ENCODE results near the gene HILPDA. TPM values are rescaled to one million over a fixed set of nuclear protein-coding genes. Genes with fewer than 3 reads are reported as not detected.
A peak's percentile ranks its signal among the peaks of the same experiment; 100 is the strongest.

Gene HILPDA
- total RNA-seq, 1 donor from 2014 or later = 8.9 TPM

DNA sequence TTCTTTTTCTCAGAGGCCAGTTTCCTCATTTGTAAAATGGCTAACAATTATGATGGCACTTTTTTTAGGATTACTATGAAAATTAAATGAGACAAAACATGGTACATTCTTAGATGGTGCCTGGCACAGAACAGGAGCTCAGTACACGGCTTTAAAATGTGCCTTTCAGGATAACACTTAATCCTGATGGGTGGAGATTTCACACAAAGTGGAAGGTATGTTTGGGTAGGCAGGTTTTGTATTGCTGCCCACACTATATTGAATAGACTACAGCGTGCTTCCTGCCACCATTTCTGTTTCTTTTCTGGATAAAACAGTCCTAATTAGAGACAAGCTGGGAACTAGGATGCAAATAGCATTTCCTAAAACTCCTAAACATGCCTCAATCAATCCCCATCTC, 23.9 kb upstream of the HILPDA start:
- no peak for DNase-seq
- intact Hi-C loops (cut with DNase I) = no loop called here
- no peak for ATAC-seq

DNA sequence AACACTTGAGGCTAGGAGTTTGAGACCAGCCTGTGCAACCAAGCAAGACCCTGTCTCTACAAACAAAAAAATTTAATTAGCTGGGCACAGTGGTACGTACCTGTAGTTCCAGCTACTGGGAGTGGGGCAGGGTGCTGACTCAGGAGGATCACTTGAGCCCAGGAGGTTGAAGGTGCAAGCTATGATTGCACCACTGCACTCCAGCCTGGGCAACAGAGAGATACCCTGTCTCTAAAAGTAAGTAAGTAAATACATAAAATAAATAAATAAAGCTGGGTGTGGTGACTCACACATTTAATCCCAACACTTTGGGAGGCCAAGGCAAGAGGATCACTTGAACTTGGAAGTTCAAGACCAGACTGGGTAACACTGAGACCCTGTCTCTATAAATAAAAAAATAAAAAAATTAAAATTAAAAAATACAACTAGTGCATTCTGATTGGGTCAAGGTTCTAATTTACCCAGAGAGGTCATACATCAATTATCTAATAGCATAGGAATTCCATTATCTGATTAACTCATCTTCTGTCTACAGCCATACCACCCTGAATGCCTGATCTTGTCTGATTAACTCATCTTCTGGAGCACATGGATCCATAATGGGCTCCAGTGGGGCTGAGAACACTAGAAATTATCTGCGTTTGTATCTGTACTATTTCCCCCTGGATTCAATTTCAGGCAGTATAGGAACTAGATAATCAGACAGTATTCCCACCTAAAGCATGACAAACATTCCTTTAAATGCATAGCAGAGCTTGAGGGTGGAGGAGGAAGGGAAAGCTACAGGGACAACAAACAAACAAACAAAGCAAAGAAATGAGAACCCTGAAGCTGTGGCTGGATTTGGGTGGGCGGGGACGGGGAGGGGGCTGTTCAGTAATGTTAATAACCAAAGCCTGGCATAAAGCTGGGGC, 21.0 kb upstream of the HILPDA start:
- H3K4me3 ChIP-seq = no peak overlapping the region
- ATAC-seq (peak; percentile 19), DNase-seq (no peak)
- intact Hi-C loops (cut with DNase I) = no loop called here
- TF ChIP-seq, protein P1, sequence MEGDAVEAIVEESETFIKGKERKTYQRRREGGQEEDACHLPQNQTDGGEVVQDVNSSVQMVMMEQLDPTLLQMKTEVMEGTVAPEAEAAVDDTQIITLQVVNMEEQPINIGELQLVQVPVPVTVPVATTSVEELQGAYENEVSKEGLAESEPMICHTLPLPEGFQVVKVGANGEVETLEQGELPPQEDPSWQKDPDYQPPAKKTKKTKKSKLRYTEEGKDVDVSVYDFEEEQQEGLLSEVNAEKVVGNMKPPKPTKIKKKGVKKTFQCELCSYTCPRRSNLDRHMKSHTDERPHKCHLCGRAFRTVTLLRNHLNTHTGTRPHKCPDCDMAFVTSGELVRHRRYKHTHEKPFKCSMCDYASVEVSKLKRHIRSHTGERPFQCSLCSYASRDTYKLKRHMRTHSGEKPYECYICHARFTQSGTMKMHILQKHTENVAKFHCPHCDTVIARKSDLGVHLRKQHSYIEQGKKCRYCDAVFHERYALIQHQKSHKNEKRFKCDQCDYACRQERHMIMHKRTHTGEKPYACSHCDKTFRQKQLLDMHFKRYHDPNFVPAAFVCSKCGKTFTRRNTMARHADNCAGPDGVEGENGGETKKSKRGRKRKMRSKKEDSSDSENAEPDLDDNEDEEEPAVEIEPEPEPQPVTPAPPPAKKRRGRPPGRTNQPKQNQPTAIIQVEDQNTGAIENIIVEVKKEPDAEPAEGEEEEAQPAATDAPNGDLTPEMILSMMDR (IDR thresholded peaks at IDR 0.05) = no peak
- no peaks in the 10 kb centered on the region for H3K27me3 ChIP-seq
- H3K4me1 ChIP-seq = no peaks in the 10 kb centered on the region
- no peaks in the 10 kb centered on the region for H3K9me3 ChIP-seq
- no peak overlapping the region for H3K27ac ChIP-seq
- no peaks in the 10 kb centered on the region for H3K36me3 ChIP-seq

More for the DNA sequence above, 23.9 kb upstream of the HILPDA start:
- Histone ChIP-seq H3K9me3 (no peaks in the 10 kb centered on the region), H3K4me3 (no peak overlapping the region), H3K4me1 (no peaks in the 10 kb centered on the region), H3K36me3 (no peaks in the 10 kb centered on the region), H3K27me3 (no peaks in the 10 kb centered on the region), H3K27ac (no peak overlapping the region)
- TF ChIP-seq, protein P1 (IDR thresholded peaks at IDR 0.05) = no peak

DNA sequence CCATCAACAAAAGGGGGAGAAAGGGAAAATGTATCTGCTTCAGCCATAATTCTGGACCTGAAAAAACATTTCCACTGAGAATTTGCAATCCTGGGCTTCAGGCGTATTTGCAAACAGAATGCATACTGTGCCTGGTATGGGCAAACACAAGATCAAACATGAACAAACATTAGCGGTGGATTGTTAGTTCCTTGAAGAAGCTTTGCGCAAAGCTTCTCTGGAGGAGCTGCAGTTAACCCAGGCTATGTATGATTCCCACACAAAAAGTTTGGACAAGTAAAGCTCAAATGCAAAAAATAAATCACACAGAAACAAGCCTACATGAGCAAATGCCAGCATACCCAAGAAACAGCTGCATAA, 20.4 kb upstream of the HILPDA start:
- Histone ChIP-seq H3K27ac (no peak overlapping the region), H3K4me1 (no peaks in the 10 kb centered on the region), H3K36me3 (no peaks in the 10 kb centered on the region), H3K9me3 (no peaks in the 10 kb centered on the region), H3K27me3 (no peaks in the 10 kb centered on the region), H3K4me3 (no peak overlapping the region)
- TF ChIP-seq, protein P1 (IDR thresholded peaks at IDR 0.05) = no peak
- DNase-seq (no peak), ATAC-seq (no peak)
- intact Hi-C loops (cut with DNase I) = no loop called here

DNA sequence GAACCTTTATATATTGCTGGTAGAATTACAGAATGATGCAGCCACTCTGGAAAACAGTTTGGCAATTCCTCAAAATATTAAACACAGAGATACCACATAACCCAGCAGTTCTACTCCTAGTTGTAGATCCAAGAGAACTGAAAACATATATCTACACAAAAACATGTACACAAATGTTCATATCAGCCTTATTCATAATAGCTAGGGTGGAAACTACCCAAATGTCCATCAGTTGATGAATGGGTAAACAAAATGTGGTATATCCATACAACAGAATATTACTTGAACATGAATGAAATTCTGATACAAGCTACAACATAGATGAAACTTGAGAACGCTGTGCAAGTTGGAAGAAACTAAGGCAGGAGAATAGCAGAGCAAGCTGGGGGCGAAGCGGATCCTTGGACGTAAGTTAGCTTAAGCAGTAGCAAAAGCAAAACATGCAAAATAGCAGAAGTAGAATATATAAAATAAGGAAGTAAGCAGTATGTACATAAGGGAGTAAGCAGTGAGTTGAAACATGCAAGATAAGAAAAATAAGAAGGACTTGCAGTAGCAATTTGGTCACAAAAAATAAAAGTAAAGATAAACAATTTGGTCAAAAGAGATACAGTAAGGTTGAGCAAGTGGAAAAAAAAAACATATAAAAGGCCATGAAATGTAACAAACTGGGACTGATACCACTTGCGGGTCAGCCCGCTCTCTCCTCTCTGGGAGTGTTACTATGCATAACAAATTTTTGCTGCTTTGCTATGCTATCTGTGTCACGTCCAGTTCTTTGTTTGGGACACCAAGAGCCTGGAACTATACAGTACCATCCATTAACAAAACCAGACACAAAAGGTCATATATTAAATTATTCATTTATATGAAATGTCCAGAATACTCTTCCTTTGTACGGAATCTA, 18.0 kb upstream of the HILPDA start:
- intact Hi-C loops (cut with DNase I) = no loop called here
- H3K27ac ChIP-seq = peak overlapping the region; percentile 55
- no peaks in the 10 kb centered on the region for H3K9me3 ChIP-seq
- H3K4me3 ChIP-seq = no peak overlapping the region
- H3K27me3 ChIP-seq = no peaks in the 10 kb centered on the region
- TF ChIP-seq, protein P1 (IDR thresholded peaks at IDR 0.05) = no peak
- DNase-seq = no peak
- no peaks in the 10 kb centered on the region for H3K4me1 ChIP-seq
- ATAC-seq = peak; percentile 83
- H3K36me3 ChIP-seq = no peaks in the 10 kb centered on the region

DNA sequence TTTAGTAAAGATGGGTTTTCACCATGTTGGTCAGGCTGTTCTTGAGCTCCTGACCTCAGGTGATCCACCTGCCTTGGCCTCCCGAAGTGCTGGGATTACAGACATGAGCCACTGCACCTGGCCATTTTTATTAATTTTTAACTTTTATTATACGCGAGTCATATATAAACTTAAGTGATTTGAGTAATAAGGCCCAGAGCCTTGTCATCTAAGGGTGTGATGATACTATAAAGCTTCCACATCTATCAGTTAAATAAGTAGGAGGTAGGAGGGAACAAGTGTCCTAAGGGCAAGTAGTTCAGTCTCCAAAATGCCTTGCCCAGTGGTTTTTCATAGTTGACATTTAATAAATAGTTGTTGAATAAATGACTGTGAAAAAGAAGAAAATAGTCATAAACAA, 13.3 kb upstream of the HILPDA start:
- no peaks in the 10 kb centered on the region for H3K27me3 ChIP-seq
- H3K4me3 ChIP-seq = no peak overlapping the region
- TF ChIP-seq, protein P1 (IDR thresholded peaks at IDR 0.05) = no peak
- H3K9me3 ChIP-seq = no peaks in the 10 kb centered on the region
- no peak overlapping the region for H3K27ac ChIP-seq
- DNase-seq (no peak), ATAC-seq (no peak)
- no peaks in the 10 kb centered on the region for H3K36me3 ChIP-seq
- intact Hi-C loops (cut with DNase I) = no loop called here
- no peaks in the 10 kb centered on the region for H3K4me1 ChIP-seq

Data from upper lobe of right lung (tissue), 1 donor.